HEK293 (cell line): ENCODE data around the gene DDX55.

ENCODE experiments used
- CTCF ChIA-PET: fragments of 350-600 bp; formaldehyde crosslinking; extraction: SDS; loops from one replicate; lab custom pipeline; 2021; ENCODE audit warnings: antibody characterized with exemption; lab: Yijun Ruan, JAX
- POLR2A ChIA-PET: fragments of 300-600 bp; formaldehyde crosslinking; extraction: SDS; loops from one replicate; lab custom pipeline; 2020; ENCODE audit warnings: antibody characterized with exemption, inconsistent platforms; lab: Yijun Ruan, JAX
- H3K27ac ChIP-seq: fragments of 200-500 bp; sonication (Bioruptor generic); 2 replicates; pipeline ENCODE4 v1.5.1; 2014; ENCODE audit warnings: low read depth, low read length, control low read depth, inconsistent platforms; ENCODE audit errors: extremely low read depth
- H3K36me3 ChIP-seq, 2 experiments: fragments of 200-500 bp in 1 of 2; sonication (Bioruptor generic) in 1 of 2; 1 replicate in 1 of 2; 2 replicates in 1 of 2; pipeline ENCODE4 v1.5.1; 2014 to 2017; ENCODE audit warnings: inconsistent platforms in 2 of 2, low read length in 2 of 2; ENCODE audit not compliant: control insufficient read depth in 2 of 2, insufficient read depth in 1 of 2
- H3K4me1 ChIP-seq: fragments of 200-500 bp; sonication (Bioruptor generic); 2 replicates; pipeline ENCODE4 v1.5.1; 2014; ENCODE audit warnings: mild to moderate bottlenecking, low read length, inconsistent platforms; ENCODE audit not compliant: control insufficient read depth, insufficient read depth
- H3K4me3 ChIP-seq: 2 replicates; pipeline ENCODE4 v1.5.1; 2011; ENCODE audit warnings: low read depth, mild to moderate bottlenecking, control low read depth, low read length, moderate library complexity
- H3K9me3 ChIP-seq: fragments of 200-500 bp; sonication (Bioruptor generic); 2 replicates; pipeline ENCODE4 v1.5.1; 2014; ENCODE audit warnings: low read depth, low read length, inconsistent platforms; ENCODE audit not compliant: control insufficient read depth, insufficient read depth
- AEBP2 ChIP-seq: fragments of 450-650 bp; formaldehyde crosslinking; IDR thresholded peaks from 2 replicates; pipeline ENCODE4 v1.5.1; 2016; ENCODE audit warnings: missing biosample characterization, missing genetic modification characterization, borderline replicate concordance
- BCL11B ChIP-seq: fragments of 450-650 bp; formaldehyde crosslinking; IDR thresholded peaks from 2 replicates; pipeline ENCODE4 v1.5.1; 2016; ENCODE audit warnings: low read depth, missing biosample characterization, missing genetic modification characterization
- KLF10 ChIP-seq: fragments of 450-650 bp; IDR thresholded peaks from 2 replicates; pipeline ENCODE4 v1.5.1; 2018; ENCODE audit warnings: missing biosample characterization, mild to moderate bottlenecking, missing genetic modification characterization
- KLF17 ChIP-seq: fragments of 450-650 bp; formaldehyde crosslinking; IDR thresholded peaks from 2 replicates; pipeline ENCODE4 v1.5.1; 2016; ENCODE audit warnings: missing biosample characterization, missing genetic modification characterization
- KLF7 ChIP-seq: fragments of 450-650 bp; formaldehyde crosslinking; IDR thresholded peaks from 2 replicates; pipeline ENCODE4 v1.5.1; 2016; ENCODE audit warnings: missing biosample characterization, missing genetic modification characterization, borderline replicate concordance
- PRDM1 ChIP-seq: fragments of 450-650 bp; formaldehyde crosslinking; IDR thresholded peaks from 2 replicates; pipeline ENCODE4; 2016; ENCODE audit warnings: missing biosample characterization, missing genetic modification characterization
- PRDM10 ChIP-seq: fragments of 450-650 bp; formaldehyde crosslinking; IDR thresholded peaks from 2 replicates; pipeline ENCODE4 v1.5.1; 2016; ENCODE audit warnings: missing biosample characterization, missing genetic modification characterization
- SCRT1 ChIP-seq: fragments of 450-650 bp; formaldehyde crosslinking; IDR thresholded peaks from 2 replicates; pipeline ENCODE4 v1.5.1; 2016; ENCODE audit warnings: missing biosample characterization, missing genetic modification characterization, borderline replicate concordance
- ZEB2 ChIP-seq: fragments of 450-650 bp; formaldehyde crosslinking; IDR thresholded peaks from 2 replicates; pipeline ENCODE4 v1.5.1; 2016; ENCODE audit warnings: missing biosample characterization, missing genetic modification characterization
- ZFP69B ChIP-seq: fragments of 450-650 bp; formaldehyde crosslinking; IDR thresholded peaks from 2 replicates; pipeline ENCODE4 v1.5.1; 2016; ENCODE audit warnings: missing biosample characterization, missing genetic modification characterization
- ZNF19 ChIP-seq: fragments of 450-650 bp; formaldehyde crosslinking; IDR thresholded peaks from 2 replicates; pipeline ENCODE4; 2016; ENCODE audit warnings: missing biosample characterization, missing genetic modification characterization, low read depth
- ZNF335 ChIP-seq: fragments of 450-650 bp; formaldehyde crosslinking; conservative IDR thresholded peaks from 2 replicates; pipeline ENCODE4 v1.5.1; 2016; ENCODE audit warnings: missing biosample characterization, missing genetic modification characterization
- ZNF362 ChIP-seq: fragments of 450-650 bp; formaldehyde crosslinking; IDR thresholded peaks from 2 replicates; pipeline ENCODE4 v1.5.1; 2016; ENCODE audit warnings: missing biosample characterization, missing genetic modification characterization
- ZNF777 ChIP-seq: fragments of 450-650 bp; formaldehyde crosslinking; IDR thresholded peaks from 2 replicates; pipeline ENCODE4 v1.5.1; 2017; ENCODE audit warnings: missing biosample characterization, missing genetic modification characterization, borderline replicate concordance
- ZNF792 ChIP-seq: fragments of 450-650 bp; formaldehyde crosslinking; IDR thresholded peaks from 2 replicates; pipeline ENCODE4 v1.5.1; 2016; ENCODE audit warnings: missing biosample characterization, missing genetic modification characterization
- ZSCAN4 ChIP-seq: fragments of 450-650 bp; formaldehyde crosslinking; IDR thresholded peaks from 2 replicates; pipeline ENCODE4 v1.5.1; 2017; ENCODE audit warnings: missing biosample characterization, missing genetic modification characterization
- TF ChIP-seq, protein P1 (sequence below): fragments of 450-650 bp; formaldehyde crosslinking; IDR thresholded peaks from 2 replicates; pipeline ENCODE4 v1.5.1; 2017; ENCODE audit warnings: missing biosample characterization, mild to moderate bottlenecking, missing genetic modification characterization, moderate library complexity

DDX55 gene

DNA sequence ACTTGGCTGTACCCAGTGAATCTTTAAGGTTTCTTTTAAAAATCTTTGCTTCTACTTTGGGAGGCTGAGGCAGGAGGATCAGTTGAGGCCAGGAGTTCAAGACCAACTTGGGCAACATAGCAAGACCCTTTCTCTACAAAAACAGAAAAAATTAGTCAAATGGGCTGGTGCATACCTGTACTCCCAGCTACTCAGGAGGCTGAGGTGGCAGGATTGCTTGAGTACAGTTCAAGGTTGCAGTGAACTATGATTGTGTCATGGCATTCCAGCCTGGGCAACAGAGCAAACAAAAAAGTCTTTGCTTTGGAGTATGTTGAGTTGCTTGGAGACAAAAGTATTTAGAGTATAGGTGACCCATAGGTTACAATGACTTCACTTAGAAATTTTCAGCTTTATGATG lies 6.2 kb upstream of the DDX55 start (continued):
- no peak for TF ChIP-seq ZNF777 (tag by site-specific recombination)
- TF ChIP-seq ZFP69B (tag by site-specific recombination), result no peak

DNA sequence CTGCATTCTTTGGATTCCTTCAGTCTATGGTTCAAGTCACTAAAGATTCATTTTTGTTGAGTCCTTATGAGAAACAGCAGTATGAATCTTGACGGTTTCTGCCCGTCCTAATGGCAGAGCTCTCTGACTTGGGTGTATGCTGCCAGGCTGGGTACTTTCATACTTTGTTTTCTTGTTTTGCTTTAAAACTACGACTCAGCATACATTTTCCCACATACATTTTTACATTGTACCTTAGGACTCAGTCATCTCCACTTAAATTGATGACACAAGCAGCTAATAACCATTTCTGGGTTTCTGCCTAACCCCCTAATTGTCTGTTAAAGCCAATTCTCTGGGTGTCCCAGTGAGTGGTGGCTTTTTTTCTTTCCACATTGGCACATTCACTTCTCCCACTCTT lies 4.8 kb upstream of the DDX55 start:
- ChIA-PET CTCF (interaction anchor here (0.7 to 1.4 kb wide), 2 partner anchors 9 to 193 kb away, joined by 3 to 4 read pairs; no protein-coding TSS in a partner anchor), POLR2A (interaction anchor here (0.6 to 1.4 kb wide), 2 partner anchors 10 to 13 kb away, joined by 3 to 8 read pairs; no protein-coding TSS in a partner anchor)
- no peak overlapping the region for H3K4me3 ChIP-seq
- no peaks in the 10 kb centered on the region for H3K9me3 ChIP-seq
- TF ChIP-seq ZNF792 (tag by site-specific recombination), result no peak
- no peak for TF ChIP-seq KLF17
- no peak for TF ChIP-seq KLF7 (tag by site-specific recombination)
- no peak for TF ChIP-seq ZNF335 (tag by site-specific recombination)
- TF ChIP-seq, protein P1, sequence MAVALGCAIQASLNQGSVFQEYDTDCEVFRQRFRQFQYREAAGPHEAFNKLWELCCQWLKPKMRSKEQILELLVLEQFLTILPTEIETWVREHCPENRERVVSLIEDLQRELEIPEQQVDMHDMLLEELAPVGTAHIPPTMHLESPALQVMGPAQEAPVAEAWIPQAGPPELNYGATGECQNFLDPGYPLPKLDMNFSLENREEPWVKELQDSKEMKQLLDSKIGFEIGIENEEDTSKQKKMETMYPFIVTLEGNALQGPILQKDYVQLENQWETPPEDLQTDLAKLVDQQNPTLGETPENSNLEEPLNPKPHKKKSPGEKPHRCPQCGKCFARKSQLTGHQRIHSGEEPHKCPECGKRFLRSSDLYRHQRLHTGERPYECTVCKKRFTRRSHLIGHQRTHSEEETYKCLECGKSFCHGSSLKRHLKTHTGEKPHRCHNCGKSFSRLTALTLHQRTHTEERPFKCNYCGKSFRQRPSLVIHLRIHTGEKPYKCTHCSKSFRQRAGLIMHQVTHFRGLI (tag by site-specific recombination), result no peak
- no peak overlapping the region for H3K27ac ChIP-seq
- no peaks in the 10 kb centered on the region for H3K4me1 ChIP-seq
- peaks cover 61 to 65% of the 10 kb centered on the region in 2 experiments for H3K36me3 ChIP-seq

DNA sequence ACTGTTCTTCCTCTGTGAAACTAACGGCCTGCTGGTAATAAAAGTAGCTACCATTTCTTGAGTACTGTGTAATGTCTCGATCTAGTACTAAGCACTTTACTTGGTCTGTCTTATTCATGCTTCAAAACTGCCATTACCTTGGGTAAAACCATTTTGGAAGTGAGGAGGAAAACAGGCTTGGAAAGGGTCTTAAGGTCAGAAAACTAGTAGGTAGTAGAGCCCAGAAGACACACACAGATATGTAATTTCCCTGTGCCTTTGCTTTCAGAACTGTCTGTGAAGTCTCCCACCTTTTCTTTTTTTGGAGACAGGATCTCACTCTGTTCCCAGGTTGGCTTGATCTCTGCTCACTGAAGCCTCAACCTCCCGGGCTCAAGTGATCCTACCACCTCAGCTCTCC lies 3.4 kb upstream of the DDX55 start:
- H3K4me1 ChIP-seq, result no peaks in the 10 kb centered on the region
- peaks cover 48 to 51% of the 10 kb centered on the region in 2 experiments for H3K36me3 ChIP-seq
- H3K27ac ChIP-seq, result peak overlapping the region; percentile 6; the same call in 1 of the 2 replicates
- POLR2A ChIA-PET, result interaction anchor here (0.7 kb wide), 1 partner anchor 178 kb away, joined by 3 read pairs; no protein-coding TSS in a partner anchor
- peak; percentile 76 for TF ChIP-seq PRDM10
- no peak for TF ChIP-seq ZNF19
- no peak overlapping the region for H3K4me3 ChIP-seq
- CTCF ChIA-PET, result no interaction called here
- H3K9me3 ChIP-seq, result no peaks in the 10 kb centered on the region

DNA sequence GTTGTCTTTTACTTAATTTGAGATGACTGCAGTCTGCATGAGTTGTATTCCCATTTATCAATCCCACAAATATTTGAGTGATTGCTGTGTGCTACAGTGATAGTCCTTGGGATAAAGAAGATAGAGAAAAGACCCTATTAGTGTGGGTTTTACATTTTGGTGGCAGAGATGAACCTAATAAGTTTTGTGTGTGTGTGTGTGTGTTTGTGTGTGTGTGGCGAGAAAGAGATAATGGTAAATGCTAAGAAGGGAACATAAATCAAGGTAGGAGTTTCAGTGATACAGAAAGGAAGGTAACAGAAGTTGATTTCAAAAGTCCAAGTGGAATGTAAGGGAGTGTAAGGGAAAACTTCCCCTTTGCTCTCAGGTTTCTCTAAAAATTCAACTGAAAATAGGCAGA lies 2.6 kb upstream of the DDX55 start:
- no peak for TF ChIP-seq ZEB2 (tag by site-specific recombination)
- peak; percentile 64 for TF ChIP-seq PRDM1 (tag by site-specific recombination)
- no peak for TF ChIP-seq AEBP2
- TF ChIP-seq BCL11B (tag by site-specific recombination), result no peak
- TF ChIP-seq SCRT1 (tag by site-specific recombination), result no peak
- TF ChIP-seq ZSCAN4 (tag by site-specific recombination), result peak; percentile 58; the same call in 1 of the 2 replicates
- no peak for TF ChIP-seq KLF10
- no peak for TF ChIP-seq ZNF362 (tag by site-specific recombination)
- TF ChIP-seq, all 188 proteins: peak for 2
- POLR2A ChIA-PET, result interaction anchor here (0.7 kb wide), 1 partner anchor 70 kb away, joined by 4 read pairs; no protein-coding TSS in a partner anchor

More for the DNA sequence above, 2.6 kb upstream of the DDX55 start:
- Histone ChIP-seq H3K27ac (no peak overlapping the region), H3K36me3 (peaks cover 44 to 51% of the 10 kb centered on the region in 2 experiments), H3K4me3 (no peak overlapping the region), H3K9me3 (no peaks in the 10 kb centered on the region), H3K4me1 (no peaks in the 10 kb centered on the region)
- CTCF ChIA-PET, result interaction anchor here (0.7 kb wide), 1 partner anchor 51 kb away, joined by 4 read pairs; no protein-coding TSS in a partner anchor
